BJ (cell line): ENCODE results near the gene LILRB4. TPM values are rescaled to one million over a fixed set of nuclear protein-coding genes. Genes with fewer than 3 reads are reported as not detected.

Source experiments
- CTCF ChIA-PET: fragments of 350-600 bp; formaldehyde crosslinking; extraction: SDS; loops from one replicate; lab custom pipeline; 2021; ENCODE audit warnings: antibody characterized with exemption, inconsistent platforms; lab: Yijun Ruan, JAX
- POLR2A ChIA-PET: fragments of 300-600 bp; sonication (Branson Sonifier 250); formaldehyde crosslinking; extraction: SDS; loops from one replicate; lab custom pipeline; 2021; ENCODE audit warnings: antibody characterized with exemption; lab: Charles Lee
- DNase-seq: peaks from one replicate; pipeline ENCODE4 v3.0.0-alpha.2; 2011; ENCODE audit warnings: low read depth
- H3K27me3 ChIP-seq: 2 replicates; pipeline ENCODE4 v1.6.0; 2011; ENCODE audit warnings: low read length; ENCODE audit not compliant: control insufficient read depth, insufficient read depth
- H3K36me3 ChIP-seq: 2 replicates; pipeline ENCODE4 v1.5.1; 2011; ENCODE audit warnings: low read length; ENCODE audit not compliant: control insufficient read depth, insufficient read depth
- H3K4me3 ChIP-seq: 2 replicates; pipeline ENCODE4 v1.5.1; 2011; ENCODE audit warnings: low read depth, mild to moderate bottlenecking, control low read depth, low read length
- CTCF ChIP-seq: IDR thresholded peaks from 2 replicates; pipeline ENCODE4 v1.5.1; 2011; ENCODE audit warnings: low read depth, mild to moderate bottlenecking, control low read depth, inconsistent platforms, low read length, moderate library complexity; ENCODE audit not compliant: insufficient read depth
- polyA minus RNA-seq: library from RNA; depleted of rRNA, polyadenylated mRNA; stranded (reverse); fragments of >200 nt; gene quantifications from 2 replicates; pipeline ENCODE4 v1.2.3, GENCODE V29; 2011; rRNA and poly(A)+ RNA removed
- polyA plus RNA-seq: library from polyadenylated mRNA; depleted of rRNA; stranded (reverse); fragments of >200 nt; gene quantifications from 2 replicates; pipeline ENCODE4 v1.2.3, GENCODE V29; 2011; rRNA removed

The LILRB4 gene
- polyA plus RNA-seq (not detected in 2 replicates), polyA minus RNA-seq (not detected in 2 replicates)

GRCh38 chr19:54662730-54663129, at the start of gene LILRB4:
Gene LILRB4, plus strand, starts transcription at chr19:54662985. Its CDS starts 49 bp downstream, at chr19:54663034.
- Histone ChIP-seq H3K36me3 (no peaks in the 10 kb centered on the region), H3K4me3 (no peak within 1 kb of the TSS), H3K27me3 (no peaks in the 10 kb centered on the region)
- ChIA-PET POLR2A (no interaction called here), CTCF (no interaction called here)
- DNase-seq, result no peak
- no peak for TF ChIP-seq CTCF

- ChIA-PET CTCF (no interaction called here), POLR2A (no interaction called here)
- H3K36me3 ChIP-seq, result no peaks in the 10 kb centered on the region
- no peaks in the 10 kb centered on the region for H3K27me3 ChIP-seq
- TF ChIP-seq CTCF, result no peak
- no peak for DNase-seq
- no peak overlapping the region for H3K4me3 ChIP-seq
Observed at GRCh38 chr19:54614726-54615125, 48.1 kb upstream of the LILRB4 start.

- no peak for TF ChIP-seq CTCF
- Histone ChIP-seq H3K4me3 (no peak overlapping the region), H3K27me3 (no peaks in the 10 kb centered on the region), H3K36me3 (no peaks in the 10 kb centered on the region)
- ChIA-PET POLR2A (no interaction called here), CTCF (no interaction called here)
- DNase-seq, result no peak
Observed at GRCh38 chr19:54616057-54616456, 46.7 kb upstream of the LILRB4 start.

- H3K36me3 ChIP-seq, result no peaks in the 10 kb centered on the region
- ChIA-PET POLR2A (no interaction called here), CTCF (interaction anchor here (1.2 kb wide), 1 partner anchor 59 kb away, joined by 3 read pairs; no protein-coding TSS in a partner anchor)
- no peak overlapping the region for H3K4me3 ChIP-seq
- no peak for TF ChIP-seq CTCF
- DNase-seq, result no peak
- no peaks in the 10 kb centered on the region for H3K27me3 ChIP-seq
Observed at GRCh38 chr19:54616821-54617560, 45.8 kb upstream of the LILRB4 start.

- Histone ChIP-seq H3K36me3 (no peaks in the 10 kb centered on the region), H3K4me3 (no peak overlapping the region), H3K27me3 (no peaks in the 10 kb centered on the region)
- DNase-seq, result no peak
- CTCF ChIA-PET, result no interaction called here
- TF ChIP-seq CTCF, result no peak
- POLR2A ChIA-PET, result no interaction called here
Observed at GRCh38 chr19:54620464-54620863, 42.3 kb upstream of the LILRB4 start.
